AG04450 (cell line): Measurements from ENCODE around the gene EPHX1. TPM values are rescaled to one million over a fixed set of nuclear protein-coding genes. Genes with fewer than 3 reads are reported as not detected.

ENCODE experiments used
- CTCF ChIA-PET: fragments of 300-600, 350-600 bp; formaldehyde crosslinking; extraction: SDS; loops from one replicate; lab custom pipeline; 2022; ENCODE audit warnings: antibody characterized with exemption, inconsistent platforms; lab: Charles Lee
- POLR2A ChIA-PET: fragments of 350-600 bp; formaldehyde crosslinking; extraction: SDS; loops from one replicate; lab custom pipeline; 2021; ENCODE audit warnings: antibody characterized with exemption, inconsistent platforms; lab: Yijun Ruan, JAX
- DNase-seq: peaks from one replicate; pipeline ENCODE4 v3.0.0-alpha.2; 2011; ENCODE audit warnings: low read depth, low spot score
- H3K27ac ChIP-seq: one replicate; pipeline ENCODE4 v1.5.1; 2012; ENCODE audit warnings: low read depth, low read length, control low read depth
- H3K27me3 ChIP-seq: one replicate; pipeline ENCODE4 v1.6.0; 2012; ENCODE audit warnings: low read length; ENCODE audit not compliant: control insufficient read depth, insufficient read depth
- H3K4me3 ChIP-seq: 2 replicates; pipeline ENCODE4 v1.5.1; 2011; ENCODE audit warnings: mild to moderate bottlenecking, low read depth, low read length, control low read depth
- H3K9me3 ChIP-seq: 2 replicates; pipeline ENCODE4 v1.5.1; 2012; ENCODE audit warnings: low read length; ENCODE audit not compliant: control insufficient read depth, insufficient read depth
- polyA plus RNA-seq: library from polyadenylated mRNA; depleted of rRNA; stranded (reverse); fragments of >200 nt; gene quantifications from 2 replicates; pipeline ENCODE4 v1.2.3, GENCODE V29; 2011
- TF ChIP-seq, protein P1 (sequence below): IDR thresholded peaks from 2 replicates; pipeline ENCODE4 v1.5.1; 2011; ENCODE audit warnings: low read depth, low read length, control low read depth, inconsistent platforms

Gene EPHX1
- polyA plus RNA-seq, 1 experiment, result 41.3 TPM

DNA sequence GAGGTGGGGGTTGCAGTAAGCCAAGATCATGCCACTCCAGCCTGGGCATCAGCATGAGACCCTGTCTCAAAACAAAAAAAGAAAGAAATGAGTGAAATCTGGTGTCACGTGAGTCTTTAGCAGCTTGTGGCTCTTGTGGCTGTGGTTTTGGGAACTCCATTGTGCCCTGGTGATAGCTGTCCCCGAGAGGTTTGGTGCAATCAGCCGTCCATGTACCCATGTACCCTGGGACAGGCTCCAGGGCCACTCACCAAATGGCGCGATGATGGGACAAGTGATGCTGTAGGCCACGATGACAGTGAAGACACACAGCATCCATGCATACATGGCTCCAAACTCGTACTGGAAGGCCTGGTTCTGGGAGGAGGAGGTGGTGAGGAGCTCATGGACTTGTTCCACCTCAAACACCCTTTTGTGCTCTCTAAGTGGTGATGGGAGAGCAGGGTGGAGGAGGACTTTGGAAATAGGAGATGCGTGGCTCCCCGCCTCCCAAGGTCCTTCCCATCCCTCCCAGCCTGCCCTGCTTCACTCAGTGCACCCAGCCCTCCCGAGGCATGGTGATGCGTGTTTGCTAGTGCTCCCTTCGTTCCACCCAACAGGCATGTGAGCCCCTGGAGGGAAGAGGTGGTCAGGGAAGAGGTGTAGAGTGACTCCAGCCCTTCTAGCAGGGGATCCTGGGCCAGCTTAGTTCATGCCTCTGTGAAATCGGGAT lies 42.6 kb downstream of the EPHX1 start:
- ChIA-PET POLR2A (interaction anchor here (1.0 kb wide), 1 partner anchor 75 kb away, joined by 3 read pairs; no protein-coding TSS in a partner anchor), CTCF (interaction anchor here (0.6 to 1.0 kb wide), 2 partner anchors 7 to 378 kb away, joined by 3 to 7 read pairs; no protein-coding TSS in a partner anchor)
- H3K27ac ChIP-seq, result no peak overlapping the region
- no peaks in the 10 kb centered on the region for H3K27me3 ChIP-seq
- H3K4me3 ChIP-seq, result no peak overlapping the region
- H3K9me3 ChIP-seq, result no peaks in the 10 kb centered on the region
- no peak for DNase-seq
- TF ChIP-seq, protein P1, sequence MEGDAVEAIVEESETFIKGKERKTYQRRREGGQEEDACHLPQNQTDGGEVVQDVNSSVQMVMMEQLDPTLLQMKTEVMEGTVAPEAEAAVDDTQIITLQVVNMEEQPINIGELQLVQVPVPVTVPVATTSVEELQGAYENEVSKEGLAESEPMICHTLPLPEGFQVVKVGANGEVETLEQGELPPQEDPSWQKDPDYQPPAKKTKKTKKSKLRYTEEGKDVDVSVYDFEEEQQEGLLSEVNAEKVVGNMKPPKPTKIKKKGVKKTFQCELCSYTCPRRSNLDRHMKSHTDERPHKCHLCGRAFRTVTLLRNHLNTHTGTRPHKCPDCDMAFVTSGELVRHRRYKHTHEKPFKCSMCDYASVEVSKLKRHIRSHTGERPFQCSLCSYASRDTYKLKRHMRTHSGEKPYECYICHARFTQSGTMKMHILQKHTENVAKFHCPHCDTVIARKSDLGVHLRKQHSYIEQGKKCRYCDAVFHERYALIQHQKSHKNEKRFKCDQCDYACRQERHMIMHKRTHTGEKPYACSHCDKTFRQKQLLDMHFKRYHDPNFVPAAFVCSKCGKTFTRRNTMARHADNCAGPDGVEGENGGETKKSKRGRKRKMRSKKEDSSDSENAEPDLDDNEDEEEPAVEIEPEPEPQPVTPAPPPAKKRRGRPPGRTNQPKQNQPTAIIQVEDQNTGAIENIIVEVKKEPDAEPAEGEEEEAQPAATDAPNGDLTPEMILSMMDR, result no peak

DNA sequence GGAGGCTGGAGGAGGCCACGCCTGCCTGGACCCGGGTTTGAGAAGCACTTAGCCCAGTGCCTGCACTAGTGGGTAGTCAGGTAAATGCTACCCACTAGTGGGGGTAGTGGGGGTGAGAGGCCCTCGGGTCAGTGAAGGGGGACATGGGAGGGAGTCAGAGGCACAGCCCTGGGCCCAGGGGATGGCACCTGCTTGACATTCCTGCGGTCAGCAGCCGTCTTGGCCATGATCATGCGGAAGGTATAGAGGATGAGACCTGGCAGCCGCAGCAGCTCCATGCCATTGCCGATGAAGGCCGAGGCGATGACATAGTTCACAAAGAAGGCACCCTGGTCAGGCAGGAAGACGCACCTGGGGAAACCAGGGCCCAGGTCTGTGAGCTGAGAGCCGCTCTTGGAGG lies 43.5 kb downstream of the EPHX1 start:
- POLR2A ChIA-PET, result no interaction called here
- TF ChIP-seq, protein P1, result no peak
- CTCF ChIA-PET, result interaction anchor here (1.0 kb wide), 1 partner anchor 8 kb away, joined by 7 read pairs; no protein-coding TSS in a partner anchor

DNA sequence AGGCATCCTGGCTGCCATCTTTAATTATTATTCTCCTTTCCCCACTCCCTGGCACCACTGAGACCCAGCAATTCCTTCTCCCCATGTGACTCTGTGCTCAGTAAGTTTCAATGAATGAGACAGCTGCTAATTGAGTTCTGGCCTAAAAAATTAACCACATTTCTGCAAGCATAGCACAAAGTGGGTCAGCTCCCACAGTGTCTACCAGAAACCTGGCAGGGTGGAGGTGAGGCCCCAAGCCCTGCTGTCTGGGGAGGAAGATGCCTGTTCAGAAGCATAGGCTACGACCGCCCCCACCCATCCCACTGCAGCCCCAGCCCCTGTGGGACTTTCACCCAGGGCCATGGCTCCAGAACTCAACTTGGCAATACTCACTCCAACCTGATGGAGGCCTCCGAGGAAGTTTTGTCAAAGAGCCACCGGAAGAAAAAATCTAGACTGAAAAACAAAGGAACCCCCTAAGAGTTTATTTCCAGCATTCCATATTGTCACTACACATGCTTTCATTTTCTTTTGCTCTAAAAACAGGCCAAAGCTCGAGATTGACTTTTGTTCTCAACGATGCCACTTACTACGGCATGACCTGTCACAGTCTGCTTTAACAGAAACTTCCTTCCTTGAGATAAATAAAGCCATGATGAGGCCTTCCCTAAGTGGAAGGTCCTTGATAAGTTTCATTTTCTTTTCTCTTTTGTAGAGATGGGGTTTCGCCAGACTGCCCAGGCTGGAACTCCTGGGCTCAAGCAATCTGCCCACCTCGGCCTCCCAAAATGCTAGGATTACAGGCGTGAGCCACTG lies 45.8 kb downstream of the EPHX1 start:
- no peak for DNase-seq
- ChIA-PET CTCF (interaction anchor here (1.5 kb wide), 2 partner anchors 10 to 56 kb away, joined by 5 read pairs; no protein-coding TSS in a partner anchor), POLR2A (interaction anchor here (1.1 to 1.6 kb wide), 2 partner anchors 11 to 27 kb away, joined by 3 to 4 read pairs; partner anchors contain the start of gene TMEM63A)
- Histone ChIP-seq H3K4me3 (no peak overlapping the region), H3K27me3 (no peaks in the 10 kb centered on the region), H3K27ac (no peak overlapping the region), H3K9me3 (no peaks in the 10 kb centered on the region)
- TF ChIP-seq, protein P1, result no peak

More for the DNA sequence above, 43.5 kb downstream of the EPHX1 start:
- Histone ChIP-seq H3K27me3 (no peaks in the 10 kb centered on the region), H3K4me3 (no peak overlapping the region), H3K9me3 (no peaks in the 10 kb centered on the region), H3K27ac (no peak overlapping the region)
- DNase-seq, result no peak

DNA sequence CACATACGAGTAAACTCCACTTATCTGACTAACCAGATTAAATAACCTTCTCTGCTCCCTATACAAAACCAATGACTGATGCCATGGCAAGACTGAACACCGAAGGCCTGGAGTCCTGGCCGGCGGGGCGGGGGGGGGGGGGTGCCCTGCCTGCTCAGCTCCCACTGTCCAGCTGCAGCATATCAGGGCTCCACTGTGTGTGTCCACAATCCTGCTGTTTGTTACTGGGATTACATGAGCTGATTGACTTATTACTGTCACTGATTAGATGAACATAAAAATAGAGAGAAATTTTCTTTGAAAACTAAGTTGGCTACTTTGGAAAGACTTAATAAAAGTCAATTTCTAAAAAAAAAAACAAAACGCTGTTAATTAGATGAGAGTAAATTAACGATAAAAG lies 47.3 kb downstream of the EPHX1 start:
- Histone ChIP-seq H3K27ac (no peak overlapping the region), H3K9me3 (no peaks in the 10 kb centered on the region), H3K4me3 (no peak overlapping the region), H3K27me3 (no peaks in the 10 kb centered on the region)
- TF ChIP-seq, protein P1, result no peak
- ChIA-PET CTCF (interaction anchor here (0.7 to 1.3 kb wide), 3 partner anchors 35 to 383 kb away, joined by 3 to 6 read pairs (median 3); no protein-coding TSS in a partner anchor), POLR2A (interaction anchor here (0.7 to 1.6 kb wide), 4 partner anchors 12 to 411 kb away, joined by 3 to 4 read pairs (median 3); partner anchors contain the start of gene TMEM63A)
- no peak for DNase-seq
